Epithelial cell of esophagus (primary cell): Measurements from ENCODE around the gene CLCN4.

Source experiments
- DNase-seq: peaks from one replicate; pipeline ENCODE4 v3.0.0; 2010; ENCODE audit warnings: low read depth
- H3K4me3 ChIP-seq: 2 replicates; pipeline ENCODE4 v1.5.1; 2011; ENCODE audit warnings: mild to moderate bottlenecking, low read length, control low read depth
- TF ChIP-seq, protein P1 (sequence below): IDR thresholded peaks from 2 replicates; pipeline ENCODE4 v1.5.1; 2011; ENCODE audit warnings: low read depth, mild to moderate bottlenecking, low read length, control low read depth, inconsistent platforms; ENCODE audit not compliant: insufficient read depth; ENCODE audit errors: missing control alignments

The CLCN4 gene

DNA sequence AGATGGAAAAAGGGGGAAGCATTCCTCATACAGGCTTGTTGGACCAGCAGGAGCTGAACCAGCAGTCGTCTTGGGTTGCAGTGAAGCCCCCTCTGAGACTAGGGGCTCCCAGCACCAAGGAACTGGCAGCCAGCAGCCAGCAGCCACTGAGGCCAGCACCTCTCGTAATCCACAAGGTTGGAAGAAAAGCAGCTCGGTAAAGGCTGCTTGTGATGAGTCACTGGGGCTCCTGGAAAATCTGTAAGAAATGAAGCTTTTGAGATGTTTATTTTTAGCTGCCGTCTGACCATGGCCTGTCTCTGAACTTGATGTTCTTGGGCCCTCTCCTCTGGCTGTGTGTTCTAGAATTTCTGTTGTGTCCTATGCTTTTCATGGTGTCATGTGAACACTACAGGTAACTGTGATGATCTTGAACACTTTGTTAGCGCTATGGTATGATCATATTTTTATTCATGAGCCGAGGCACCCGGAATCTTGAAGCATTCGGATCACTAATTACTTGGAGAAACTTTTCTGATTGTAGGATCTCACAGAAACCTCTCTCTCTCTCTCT, 18.6 kb downstream of the CLCN4 start:
- no peak for DNase-seq
- no peak overlapping the region for H3K4me3 ChIP-seq
- TF ChIP-seq, protein P1, sequence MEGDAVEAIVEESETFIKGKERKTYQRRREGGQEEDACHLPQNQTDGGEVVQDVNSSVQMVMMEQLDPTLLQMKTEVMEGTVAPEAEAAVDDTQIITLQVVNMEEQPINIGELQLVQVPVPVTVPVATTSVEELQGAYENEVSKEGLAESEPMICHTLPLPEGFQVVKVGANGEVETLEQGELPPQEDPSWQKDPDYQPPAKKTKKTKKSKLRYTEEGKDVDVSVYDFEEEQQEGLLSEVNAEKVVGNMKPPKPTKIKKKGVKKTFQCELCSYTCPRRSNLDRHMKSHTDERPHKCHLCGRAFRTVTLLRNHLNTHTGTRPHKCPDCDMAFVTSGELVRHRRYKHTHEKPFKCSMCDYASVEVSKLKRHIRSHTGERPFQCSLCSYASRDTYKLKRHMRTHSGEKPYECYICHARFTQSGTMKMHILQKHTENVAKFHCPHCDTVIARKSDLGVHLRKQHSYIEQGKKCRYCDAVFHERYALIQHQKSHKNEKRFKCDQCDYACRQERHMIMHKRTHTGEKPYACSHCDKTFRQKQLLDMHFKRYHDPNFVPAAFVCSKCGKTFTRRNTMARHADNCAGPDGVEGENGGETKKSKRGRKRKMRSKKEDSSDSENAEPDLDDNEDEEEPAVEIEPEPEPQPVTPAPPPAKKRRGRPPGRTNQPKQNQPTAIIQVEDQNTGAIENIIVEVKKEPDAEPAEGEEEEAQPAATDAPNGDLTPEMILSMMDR = no peak

DNA sequence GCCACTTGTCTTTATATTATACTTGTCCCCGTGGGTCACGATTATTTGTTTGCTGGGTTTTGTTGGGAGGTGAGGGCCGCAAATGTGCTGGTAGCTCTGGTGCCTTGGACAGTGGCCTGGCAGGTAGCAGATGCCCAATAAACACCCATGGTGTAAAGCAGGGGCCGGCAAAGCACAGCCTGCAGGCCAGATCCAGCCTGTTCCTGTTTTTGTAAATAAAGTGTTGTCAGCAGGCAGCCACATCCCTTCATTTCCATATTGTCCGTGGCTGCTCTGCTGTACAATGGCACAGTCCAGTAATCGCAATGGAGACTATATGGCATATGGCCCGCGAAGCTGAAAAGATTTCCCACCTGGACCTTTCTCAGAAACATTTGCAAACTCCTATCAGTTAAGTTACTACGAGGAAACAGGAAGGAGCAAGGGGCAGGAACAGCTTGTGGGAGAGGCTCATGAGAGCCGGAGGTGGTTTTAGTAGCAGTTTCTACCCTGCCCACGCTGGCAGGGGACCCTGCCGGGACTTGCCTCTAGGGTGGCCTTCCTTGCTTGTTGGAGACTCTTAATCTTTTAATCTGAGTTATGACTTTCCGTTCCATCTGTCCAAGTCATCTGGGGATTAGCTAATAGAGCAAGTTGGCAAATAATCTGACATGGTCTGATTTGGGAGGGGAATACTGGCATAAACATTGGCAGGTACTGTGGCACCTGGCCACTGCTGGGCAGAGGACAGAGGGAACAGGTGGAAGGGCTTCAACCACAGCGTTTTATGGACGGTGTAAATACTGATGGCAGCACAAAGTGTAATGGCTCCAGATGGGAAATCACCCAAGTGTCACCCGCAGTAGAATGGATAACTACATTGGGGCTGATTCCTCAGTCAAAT, 19.6 kb downstream of the CLCN4 start:
- TF ChIP-seq, protein P1 = no peak
- peak; percentile 63 for DNase-seq
- no peak overlapping the region for H3K4me3 ChIP-seq

- no peak overlapping the region for H3K4me3 ChIP-seq
- DNase-seq = no peak
- TF ChIP-seq, protein P1 = no peak
Measured at GRCh38 chrX:10177004-10177396, 20.2 kb downstream of the CLCN4 start.

- no peak for DNase-seq
- TF ChIP-seq, protein P1 = no peak
Measured at GRCh38 chrX:10177601-10178000, 20.8 kb downstream of the CLCN4 start.

DNA sequence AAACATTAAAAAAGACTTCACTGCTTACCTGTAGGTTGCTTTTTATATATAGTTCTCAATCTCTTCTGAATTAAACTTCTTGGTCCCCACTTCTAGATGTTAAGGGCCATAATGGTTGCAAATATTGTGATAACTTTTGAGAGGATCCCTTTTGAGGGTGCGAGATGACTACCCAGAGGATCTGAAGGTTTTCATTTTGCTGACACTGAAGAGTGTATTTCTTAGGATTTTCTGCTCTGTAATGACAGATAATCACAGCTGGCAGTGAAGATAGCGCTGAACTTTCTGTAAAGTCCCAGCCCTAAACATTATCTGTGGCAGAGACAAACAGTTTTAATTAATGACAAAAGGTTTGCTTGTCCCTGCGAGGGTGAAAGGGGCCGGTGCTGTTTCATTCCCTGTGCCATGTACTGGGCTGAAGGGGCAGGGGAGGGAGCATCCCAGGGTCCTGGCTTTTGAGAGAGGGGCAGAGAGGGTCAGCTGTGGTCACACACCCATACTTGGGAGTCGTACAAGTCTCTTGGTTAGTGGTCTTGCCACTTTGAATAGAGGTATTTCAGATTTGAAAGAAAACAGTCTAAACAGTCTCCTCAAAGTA, 22.2 kb downstream of the CLCN4 start:
- DNase-seq = no peak
- H3K4me3 ChIP-seq = no peak overlapping the region
- TF ChIP-seq, protein P1 = no peak

More at GRCh38 chrX:10177601-10178000, 20.8 kb downstream of the CLCN4 start:
- no peak overlapping the region for H3K4me3 ChIP-seq

DNA sequence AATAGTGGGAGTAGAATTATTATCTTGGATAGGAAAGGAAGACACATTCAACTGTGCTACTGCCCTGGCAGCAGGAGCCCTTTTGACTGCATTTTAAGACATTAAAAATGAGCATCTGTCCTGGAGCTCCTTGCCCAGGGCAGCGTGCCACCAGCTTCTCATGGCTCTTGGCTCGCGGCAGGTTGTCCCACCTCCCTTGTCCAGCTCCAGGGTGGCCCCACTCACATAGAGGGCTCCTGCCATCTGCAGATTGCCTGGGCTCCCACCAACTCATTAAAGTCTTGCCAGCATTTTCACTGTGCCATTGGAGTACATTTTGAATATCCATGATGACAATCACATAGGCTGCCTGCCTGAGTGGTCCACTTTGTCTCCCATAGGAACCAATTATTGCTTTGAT, 27.0 kb downstream of the CLCN4 start:
- TF ChIP-seq, protein P1 = no peak
- H3K4me3 ChIP-seq = no peak overlapping the region
- no peak for DNase-seq
